GM12878 (cell line): ENCODE results near the gene OR4E1. TPM values are rescaled to one million over a fixed set of nuclear protein-coding genes. Genes with fewer than 3 reads are reported as not detected.
"Not testable (repeated sequence)": the region's sequence is repeated elsewhere in the genome, so short reads cannot be mapped to it uniquely, and the experiment has no call there.

Source experiments
- ATAC-seq: fragments of 200-7000 bp; cut with Tn5 transposase; 3 replicates; pipeline ENCODE4 v1.9.1; 2020; ENCODE audit warnings: mild to moderate bottlenecking, moderate library complexity
- BruUV-seq: library from RNA; stranded (reverse); fragments of 400-500 nt; replicated peaks from 2 replicates; lab custom pipeline; 2021; lab: Mats Ljungman, UMichigan
- CTCF ChIA-PET: fragments of 300-600 bp; sonication (Branson Sonifier 250); formaldehyde crosslinking; extraction: SDS; loops from one replicate; lab custom pipeline; 2021; ENCODE audit warnings: inconsistent platforms; lab: Yijun Ruan, JAX
- POLR2A ChIA-PET: fragments of 350-600 bp; formaldehyde crosslinking; extraction: SDS; loops from one replicate; lab custom pipeline; 2021; ENCODE audit warnings: inconsistent platforms; lab: Charles Lee
- RAD21 ChIA-PET: fragments of 300-600 bp; sonication (Branson Sonifier 250); formaldehyde crosslinking; loops from one replicate; lab custom pipeline; 2023; ENCODE audit warnings: antibody characterized with exemption; ENCODE audit not compliant: unreplicated experiment; lab: Charles Lee
- SMC1A ChIA-PET: fragments of 300-600 bp; sonication (Branson Sonifier 250); formaldehyde crosslinking; loops from one replicate; lab custom pipeline; 2023; ENCODE audit not compliant: unreplicated experiment, uncharacterized antibody; lab: Charles Lee
- DNase-seq: peaks from one replicate; pipeline ENCODE4 v3.0.0-alpha.2; 2011; ENCODE audit warnings: low read depth, low spot score
- FAIRE-seq: peaks from 3 replicates; lab custom pipeline; 2011; peaks lifted over from hg19 to GRCh38; lab: Jason Lieb, UNC
- H2AFZ ChIP-seq: 2 replicates; pipeline ENCODE4 v1.6.0; 2011; ENCODE audit warnings: low read depth, low read length, control low read depth; ENCODE audit not compliant: control insufficient read depth
- H3K27ac ChIP-seq: 2 replicates; pipeline ENCODE4 v1.5.1; 2011; ENCODE audit warnings: control low read depth; ENCODE audit not compliant: control insufficient read depth, insufficient read depth
- H3K27me3 ChIP-seq, 2 experiments: replicated peaks in 1 of 2; 2 replicates each; pipeline versions ENCODE4 v1.6.0 to v1.6.1; 2011; ENCODE audit warnings: low read length in 1 of 2; ENCODE audit not compliant: control insufficient read depth in 2 of 2, insufficient read depth in 2 of 2
- H3K36me3 ChIP-seq, 2 experiments: 2 replicates each; pipeline ENCODE4 v1.5.1; 2011; ENCODE audit warnings: low read length in 1 of 2; ENCODE audit not compliant: control insufficient read depth in 2 of 2, insufficient read depth in 2 of 2
- H3K4me1 ChIP-seq: 2 replicates; pipeline ENCODE4 v1.6.1; 2011; ENCODE audit warnings: mild to moderate bottlenecking, low read length, moderate library complexity, mixed read lengths; ENCODE audit not compliant: control insufficient read depth, insufficient read depth
- H3K4me2 ChIP-seq: 2 replicates; pipeline ENCODE4 v1.6.0; 2011; ENCODE audit warnings: control low read depth; ENCODE audit not compliant: control insufficient read depth, insufficient read depth
- H3K4me3 ChIP-seq: fragments of 200-600 bp; sonication (generic); 2 replicates; pipeline ENCODE4 v1.5.1; 2016
- H3K79me2 ChIP-seq: 2 replicates; pipeline ENCODE4 v1.6.0; 2011; ENCODE audit warnings: low read length; ENCODE audit not compliant: control insufficient read depth, insufficient read depth
- H3K9ac ChIP-seq: 2 replicates; pipeline ENCODE4 v1.8.0; 2011; ENCODE audit warnings: low read length, control low read depth, mixed read lengths; ENCODE audit not compliant: control insufficient read depth, insufficient read depth
- H3K9me3 ChIP-seq: replicated peaks from 3 replicates; pipeline ENCODE4 v1.5.1; 2011; ENCODE audit warnings: mild to moderate bottlenecking, low read length; ENCODE audit not compliant: control insufficient read depth, insufficient read depth
- H4K20me1 ChIP-seq: 2 replicates; pipeline ENCODE4 v1.6.0; 2011; ENCODE audit not compliant: control insufficient read depth, insufficient read depth
- E2F8 ChIP-seq: fragments of 450-650 bp; IDR thresholded peaks from 2 replicates; pipeline ENCODE4 v1.6.1; 2018; ENCODE audit warnings: mild to moderate bottlenecking, low read depth, moderate library complexity; ENCODE audit not compliant: partially characterized antibody
- ESRRA ChIP-seq: IDR thresholded peaks from 2 replicates; pipeline ENCODE4 v1.6.1; 2012; ENCODE audit warnings: mild to moderate bottlenecking, low read length, improper control_type of control experiment
- HCFC1 ChIP-seq: fragments of 150-350 bp; IDR thresholded peaks from 2 replicates; pipeline ENCODE4 v1.6.1; 2014; ENCODE audit warnings: low read length
- NBN ChIP-seq: fragments of 450-650 bp; IDR thresholded peaks from 2 replicates; pipeline ENCODE4 v1.6.1; 2016
- TAF1 ChIP-seq: IDR thresholded peaks from 2 replicates; pipeline ENCODE4 v1.6.1; 2011; ENCODE audit warnings: mild to moderate bottlenecking, low read depth, low read length, borderline replicate concordance
- WGBS: methylation state at CpG from one replicate; pipeline ENCODE4 v1.1.6; 2016; ENCODE audit warnings: low lambda C conversion rate; ENCODE audit not compliant: insufficient replicate concordance, insufficient coverage; ENCODE audit errors: missing lambda C conversion rate; 5-methylcytosine and 5-hydroxymethylcytosine counted together
- in situ Hi-C: fragments of 300-500 bp; cut with MboI; formaldehyde crosslinking; loops from 9 replicates; pipeline ENCODE4 v1.14.3; 2018; ENCODE audit warnings: mixed read lengths
- intact Hi-C: fragments of 100-400 bp; cut with micrococcal nuclease; formaldehyde crosslinking; loops from one replicate; pipeline ENCODE4 v1.14.2; 2022; ENCODE audit not compliant: unreplicated experiment
- polyA plus RNA-seq, 11 experiments: library from polyadenylated mRNA; depleted of rRNA in 4 of 11; unstranded in 6 of 11; stranded (reverse) in 5 of 11; fragments of >200 nt; fragmentation: Nextera tagmentation in 4 of 11; fragmentation: Illumina TruSeq in 1 of 11; extraction: Ambion mirVana in 4 of 11; extraction: Trizol in 1 of 11; gene quantifications; 1 replicate in 1 of 11; 2 replicates in 10 of 11; pipeline versions ENCODE4 v1.2.1 to v1.2.3, GENCODE V29; 2011 to 2016; ENCODE audit warnings: inconsistent platforms in 2 of 11, missing spikeins in 2 of 11, low read depth in 1 of 11
- total RNA-seq, 4 experiments: library from RNA; depleted of rRNA in 3 of 4; stranded (reverse); fragments of >200 nt in 3 of 4; fragmentation: Illumina TruSeq in 1 of 4; extraction: Trizol in 1 of 4; gene quantifications; 2 replicates each; pipeline versions ENCODE4 v1.2.1 to v1.2.3, GENCODE V29; 2013 to 2021

Gene OR4E1
- total and polyA plus RNA-seq, 10 of the 15 experiments (the other 5 are each of a cell fraction or from before 2014, with no cell fraction given) = not detected

- intact Hi-C loops, BruUV-seq, CTCF ChIA-PET: not testable (repeated sequence)
Measured at GRCh38 chr14:21697662-21698061, 24.0 kb upstream of the OR4E1 start.

DNA sequence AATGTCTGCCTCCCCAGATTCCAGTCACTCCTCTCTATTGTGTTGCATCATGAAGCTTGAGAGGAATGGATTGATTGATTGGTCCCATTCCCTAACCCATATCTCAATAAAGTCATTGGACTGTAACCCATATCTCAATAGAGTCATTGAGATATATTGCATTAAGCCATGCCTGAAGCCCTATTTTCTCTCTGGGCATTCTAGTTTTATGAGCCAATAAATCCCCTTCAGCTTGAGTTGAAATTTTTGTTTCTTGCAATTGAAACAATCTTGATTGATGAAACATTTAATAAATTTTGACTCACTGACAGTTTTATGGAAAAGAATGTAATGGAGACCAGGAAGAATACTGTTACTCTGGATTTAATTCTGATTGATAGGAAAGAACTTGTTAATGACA lies 20.8 kb upstream of the OR4E1 start:
- in situ Hi-C loops (no loop called here), intact Hi-C loops (no loop called here)
- ChIA-PET POLR2A (no interaction called here), RAD21 (no interaction called here), CTCF (interaction anchor here (1.7 kb wide), 1 partner anchor 16 kb away, joined by 4 read pairs; no protein-coding TSS in a partner anchor), SMC1A (interaction anchor here (0.6 kb wide), 1 partner anchor 1686 kb away, joined by 3 read pairs; no protein-coding TSS in a partner anchor)
- Histone ChIP-seq H3K9me3 (no peaks in the 10 kb centered on the region), H3K27ac (no peak overlapping the region), H3K4me3 (no peak overlapping the region), H3K36me3 (no peaks in the 10 kb centered on the region), H3K4me1 (no peaks in the 10 kb centered on the region), H4K20me1 (no peaks in the 10 kb centered on the region), H3K79me2 (no peaks in the 10 kb centered on the region), H3K4me2 (no peak overlapping the region), H3K9ac (no peak overlapping the region), H2AFZ (no peak overlapping the region), H3K27me3 (no peaks in the 10 kb centered on the region)
- DNase-seq = no peak
- ATAC-seq = no peak
- FAIRE-seq = no peak
- TF ChIP-seq NBN = no peak
- no peak for TF ChIP-seq HCFC1
- no peak for TF ChIP-seq TAF1
- no peak for TF ChIP-seq E2F8
- no peak for TF ChIP-seq ESRRA
- BruUV-seq = no TSS peak

More at GRCh38 chr14:21697662-21698061, 24.0 kb upstream of the OR4E1 start:
- in situ Hi-C loops, H3K9me3 ChIP-seq, H2AFZ ChIP-seq, H3K79me2 ChIP-seq, ATAC-seq, H3K4me3 ChIP-seq, SMC1A ChIA-PET, H3K27ac ChIP-seq, H3K36me3 ChIP-seq, POLR2A ChIA-PET, DNase-seq, FAIRE-seq, H3K4me1 ChIP-seq, RAD21 ChIA-PET, H3K27me3 ChIP-seq, H3K4me2 ChIP-seq, H4K20me1 ChIP-seq, H3K9ac ChIP-seq: not testable (repeated sequence)
- 66% methylated on average over 21 of the region's 33 CpGs for WGBS
